SH-SY5Y (cell line): ENCODE results near the gene HAAO.

Experiments
- GATA2 ChIP-seq: IDR thresholded peaks from 2 replicates; pipeline ENCODE4 v1.6.1; 2011; ENCODE audit warnings: mild to moderate bottlenecking, low read depth, low read length
- GATA3 ChIP-seq: IDR thresholded peaks from 2 replicates; pipeline ENCODE4 v1.6.1; 2011; ENCODE audit warnings: low read depth, mild to moderate bottlenecking, low read length, moderate library complexity

GRCh38 chr2:42783511-42783910, 8.9 kb downstream of the HAAO start:
- TF ChIP-seq GATA2 (no peak), GATA3 (no peak)
